ENCODE measurements around the gene COMMD2.

Gene COMMD2

DNA sequence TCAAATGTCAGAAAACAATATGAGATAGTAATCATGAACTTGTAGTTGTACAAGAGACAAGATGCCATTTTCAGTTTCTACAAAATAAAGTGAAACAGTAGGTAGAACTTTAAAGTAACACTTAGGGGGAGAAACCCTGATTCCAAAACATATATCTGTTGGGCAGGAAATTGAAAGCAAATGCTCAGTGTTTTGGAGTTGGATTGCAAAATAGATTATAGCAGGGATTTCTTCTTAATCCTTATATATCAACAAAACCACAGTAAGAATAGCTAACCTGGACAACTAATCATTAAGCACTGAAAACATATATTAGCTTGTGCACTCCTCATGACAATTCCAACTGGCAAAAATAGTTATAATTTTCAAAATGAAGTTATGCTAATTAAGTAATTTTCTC lies 46.9 kb downstream of the COMMD2 start:
- H3K4me3 ChIP-seq (ENCODE audit: low read depth, low read length): no peak overlapping the region

DNA sequence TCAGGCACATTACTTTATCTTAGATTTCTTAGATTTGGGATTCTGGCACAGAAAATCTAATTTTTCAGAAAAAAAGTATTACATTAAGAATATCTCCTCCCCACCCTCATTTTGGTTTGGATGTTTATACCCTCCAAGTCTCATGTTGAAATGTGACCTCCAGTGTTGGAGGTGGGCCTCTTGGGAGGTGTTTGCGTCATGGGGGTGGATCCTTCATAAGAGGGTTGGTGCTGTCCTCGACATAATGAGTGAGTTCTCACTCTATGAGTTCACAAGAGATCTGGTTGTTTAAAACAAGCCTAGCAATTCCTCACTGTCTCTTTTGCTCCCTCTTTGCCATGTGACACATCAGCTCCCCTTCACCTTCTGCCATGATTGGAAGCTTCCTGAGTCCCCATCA lies 48.8 kb downstream of the COMMD2 start:
- no peak overlapping the region for H3K4me3 ChIP-seq (ENCODE audit: low read depth, low read length)

DNA sequence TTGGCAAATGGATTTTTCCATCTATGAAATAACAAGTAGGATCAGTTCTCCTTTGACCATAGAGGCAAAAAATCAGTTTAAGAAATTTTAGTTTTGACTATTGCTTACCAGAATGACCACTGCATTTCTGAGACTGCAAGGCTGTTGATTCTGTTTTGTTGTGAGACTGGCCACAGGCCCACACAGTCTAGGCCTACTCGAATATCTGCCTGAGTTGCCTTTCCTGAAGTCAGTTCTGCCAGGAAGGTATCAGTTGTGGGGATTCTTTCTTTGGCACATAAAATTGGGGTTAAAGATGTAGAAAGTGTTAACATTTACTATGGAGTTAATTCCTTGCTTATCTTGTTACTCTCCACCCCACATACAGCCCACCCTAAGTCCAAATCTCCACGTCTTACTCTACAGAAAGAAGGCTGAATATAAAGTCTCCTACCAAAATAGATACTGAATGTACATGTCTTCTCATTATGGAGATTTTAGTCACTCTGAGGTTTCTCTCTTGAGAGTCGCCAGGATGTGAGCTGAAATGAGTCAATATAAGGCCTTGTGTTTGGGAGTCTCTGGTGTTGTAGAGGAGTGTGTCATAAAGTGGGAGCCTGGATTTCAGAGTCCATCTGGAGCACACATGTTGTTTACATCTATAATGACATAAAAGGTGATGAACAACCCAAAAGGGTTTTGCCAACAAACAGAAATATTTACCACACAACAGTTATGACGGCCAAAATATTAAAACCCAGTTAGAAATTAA lies 49.4 kb downstream of the COMMD2 start:
- H3K4me3 ChIP-seq (ENCODE audit: low read depth, low read length): no peak overlapping the region

DNA sequence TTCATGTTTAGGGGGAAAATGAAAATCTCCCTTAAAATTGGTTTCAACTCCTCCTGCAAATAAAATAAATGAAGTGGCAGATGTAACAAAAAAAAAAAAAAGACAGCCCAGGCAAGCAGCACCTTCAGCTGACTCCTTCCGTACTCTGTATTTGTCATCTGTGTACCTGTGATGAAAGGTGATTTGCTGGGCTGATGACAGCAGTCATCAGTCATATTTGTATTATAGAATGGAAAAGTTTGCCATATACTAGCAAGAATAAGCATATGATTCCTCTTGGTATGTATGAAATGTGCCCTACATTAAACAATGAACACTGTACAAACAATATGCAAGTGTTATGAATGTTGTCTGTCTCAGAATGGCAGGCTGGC lies 50.3 kb downstream of the COMMD2 start:
- H3K4me3 ChIP-seq (ENCODE audit: low read depth, low read length): no peak overlapping the region

DNA sequence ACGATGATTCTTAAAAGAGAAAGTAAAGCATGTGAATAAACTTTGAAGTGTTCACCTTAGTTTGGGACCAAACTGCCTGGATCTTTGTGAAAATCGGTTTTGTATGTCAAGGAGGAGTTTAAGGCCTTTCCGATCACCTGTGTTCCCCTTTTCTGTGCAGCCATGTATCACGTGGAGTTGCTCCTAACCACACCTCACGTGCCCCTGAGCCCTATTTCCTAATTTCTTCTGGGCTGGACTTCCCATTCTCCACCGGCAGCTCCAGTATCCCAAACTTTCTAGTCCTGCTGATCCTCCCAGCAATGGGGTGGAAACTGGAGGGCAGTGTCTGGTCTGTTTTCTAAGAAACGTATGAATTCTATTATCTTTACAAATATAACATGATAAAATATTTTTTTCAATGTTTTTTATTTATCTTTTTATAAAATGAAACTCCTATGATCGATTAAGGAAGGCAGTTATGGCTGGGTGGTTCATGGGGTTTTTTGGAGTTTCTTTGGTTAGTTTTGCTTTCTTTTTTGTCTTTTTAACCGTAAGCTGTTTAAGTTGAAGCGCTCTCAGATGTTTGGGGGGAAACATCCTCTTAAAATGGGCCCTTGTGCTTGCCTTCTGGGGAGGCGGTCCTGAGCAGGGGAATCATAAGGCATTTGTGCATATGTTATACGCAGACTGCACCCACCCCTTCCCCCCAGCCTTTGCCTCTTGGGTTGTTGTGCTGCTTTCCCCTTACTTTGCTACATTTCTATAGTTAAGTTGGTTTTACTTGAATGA lies 50.9 kb downstream of the COMMD2 start:
- H3K4me3 ChIP-seq (ENCODE audit: low read depth, low read length): no peak overlapping the region
